Activated CD4-positive, alpha-beta T cell treated with anti-CD3 and anti-CD28 coated beads, Interleukin-2, amount 10 ng/mL, durations not matched to agents 7 days and 5 days (primary cell): ENCODE data around the gene ABCC9. TPM values are rescaled to one million over a fixed set of nuclear protein-coding genes. Genes with fewer than 3 reads are reported as not detected.

Experiments used
- CTCF ChIA-PET: fragments of 350-600 bp; sonication (Branson Sonifier 250); formaldehyde crosslinking; loops from one replicate; lab custom pipeline; 2021; ENCODE audit warnings: antibody characterized with exemption; lab: Charles Lee
- POLR2A ChIA-PET: fragments of 350-600 bp; sonication (Branson Sonifier 250); formaldehyde crosslinking; loops from one replicate; lab custom pipeline; 2021; ENCODE audit warnings: antibody characterized with exemption; lab: Charles Lee
- DNase-seq: peaks from one replicate; pipeline ENCODE4 v3.0.0-alpha.2; 2020
- H3K27ac Mint-ChIP-seq: one replicate; pipeline ENCODE4 v1.8.0; 2021; ENCODE audit warnings: mild to moderate bottlenecking, moderate library complexity, mixed read lengths
- H3K27me3 Mint-ChIP-seq: one replicate; pipeline ENCODE4 v1.8.0; 2021; ENCODE audit warnings: mixed read lengths
- H3K36me3 Mint-ChIP-seq: one replicate; pipeline ENCODE4 v1.8.0; 2021; ENCODE audit warnings: low read depth, mixed read lengths
- H3K4me1 Mint-ChIP-seq: one replicate; pipeline ENCODE4 v1.8.0; 2021; ENCODE audit warnings: mixed read lengths
- H3K4me3 Mint-ChIP-seq: one replicate; pipeline ENCODE4 v1.8.0; 2021; ENCODE audit warnings: mild to moderate bottlenecking, moderate library complexity, mixed read lengths
- H3K9me3 Mint-ChIP-seq: one replicate; pipeline ENCODE4 v1.8.0; 2021; ENCODE audit warnings: mixed read lengths
- total RNA-seq, 2 experiments: library from RNA; stranded (reverse); gene quantifications; one replicate each; pipeline ENCODE4 v1.2.3, GENCODE V29; 2021

The ABCC9 gene
- total RNA-seq: not detected

- peaks cover 65% of the 10 kb centered on the region for H3K27me3 Mint-ChIP-seq
- peak within 1 kb of the TSS; percentile 54 for H3K4me3 Mint-ChIP-seq
- ChIA-PET POLR2A (interaction anchor here (0.7 kb wide), 1 partner anchor 32 kb away, joined by 3 read pairs; no protein-coding TSS in a partner anchor), CTCF (no interaction called here)
- no peaks in the 10 kb centered on the region for H3K36me3 Mint-ChIP-seq
- H3K27ac Mint-ChIP-seq: no peak within 1 kb of the TSS
- H3K4me1 Mint-ChIP-seq: peaks cover 16% of the 10 kb centered on the region
- peak; percentile 16 for DNase-seq
- H3K9me3 Mint-ChIP-seq: no peaks in the 10 kb centered on the region
These were observed at the start of gene ABCC9 for GRCh38 chr12:21940549-21941505. Gene ABCC9, minus strand, starts transcription at chr12:21941426. Its CDS starts 4,752 bp downstream, at chr12:21936674.

- ChIA-PET CTCF (interaction anchor here (1.5 to 1.8 kb wide), 2 partner anchors 9 to 10 kb away, joined by 5 read pairs; no protein-coding TSS in a partner anchor), POLR2A (no interaction called here)
- Mint-ChIP-seq H3K4me1 (peaks cover 9% of the 10 kb centered on the region), H3K4me3 (no peak overlapping the region), H3K27me3 (peaks cover 6% of the 10 kb centered on the region), H3K27ac (no peak overlapping the region), H3K9me3 (no peaks in the 10 kb centered on the region), H3K36me3 (no peaks in the 10 kb centered on the region)
- DNase-seq: no peak
These were observed 48.7 kb upstream of the ABCC9 start for GRCh38 chr12:21989819-21990412.

GRCh38 chr12:21988619-21989018 lies 47.4 kb upstream of the ABCC9 start:
- Mint-ChIP-seq H3K9me3 (no peaks in the 10 kb centered on the region), H3K27ac (no peak overlapping the region), H3K4me3 (no peak overlapping the region), H3K27me3 (peaks cover 6% of the 10 kb centered on the region), H3K4me1 (peaks cover 9% of the 10 kb centered on the region), H3K36me3 (no peaks in the 10 kb centered on the region)
- CTCF ChIA-PET: interaction anchor here (1.5 kb wide), 1 partner anchor 9 kb away, joined by 5 read pairs; no protein-coding TSS in a partner anchor
- DNase-seq: no peak
- POLR2A ChIA-PET: no interaction called here

- no peak for DNase-seq
- POLR2A ChIA-PET: no interaction called here
- no peaks in the 10 kb centered on the region for H3K9me3 Mint-ChIP-seq
- H3K36me3 Mint-ChIP-seq: no peaks in the 10 kb centered on the region
- CTCF ChIA-PET: no interaction called here
- H3K4me3 Mint-ChIP-seq: no peak overlapping the region
- H3K4me1 Mint-ChIP-seq: peaks cover 3% of the 10 kb centered on the region
- H3K27me3 Mint-ChIP-seq: peaks cover 6% of the 10 kb centered on the region
- H3K27ac Mint-ChIP-seq: no peak overlapping the region
These were observed 46.5 kb upstream of the ABCC9 start for GRCh38 chr12:21987755-21988154.

- no peaks in the 10 kb centered on the region for H3K9me3 Mint-ChIP-seq
- H3K27ac Mint-ChIP-seq: no peak overlapping the region
- no peaks in the 10 kb centered on the region for H3K36me3 Mint-ChIP-seq
- ChIA-PET POLR2A (no interaction called here), CTCF (no interaction called here)
- no peaks in the 10 kb centered on the region for H3K4me1 Mint-ChIP-seq
- H3K27me3 Mint-ChIP-seq: peaks cover 8% of the 10 kb centered on the region
- H3K4me3 Mint-ChIP-seq: no peak overlapping the region
- DNase-seq: no peak
These were observed 43.9 kb upstream of the ABCC9 start for GRCh38 chr12:21985155-21985554.

- Mint-ChIP-seq H3K27ac (no peak overlapping the region), H3K4me3 (no peak overlapping the region), H3K36me3 (no peaks in the 10 kb centered on the region), H3K27me3 (peaks cover 10% of the 10 kb centered on the region), H3K4me1 (peaks cover under 1% of the 10 kb centered on the region), H3K9me3 (no peaks in the 10 kb centered on the region)
- ChIA-PET CTCF (no interaction called here), POLR2A (no interaction called here)
- no peak for DNase-seq
These were observed 43.1 kb upstream of the ABCC9 start for GRCh38 chr12:21984375-21984774.

- ChIA-PET CTCF (no interaction called here), POLR2A (no interaction called here)
- Mint-ChIP-seq H3K4me1 (peaks cover 3% of the 10 kb centered on the region), H3K9me3 (no peaks in the 10 kb centered on the region), H3K27me3 (peaks cover 13% of the 10 kb centered on the region), H3K27ac (no peak overlapping the region), H3K4me3 (no peak overlapping the region), H3K36me3 (no peaks in the 10 kb centered on the region)
- DNase-seq: no peak
These were observed 41.9 kb upstream of the ABCC9 start for GRCh38 chr12:21983095-21983494.

GRCh38 chr12:21980544-21980943 lies 39.3 kb upstream of the ABCC9 start:
- H3K4me1 Mint-ChIP-seq: peaks cover 3% of the 10 kb centered on the region
- POLR2A ChIA-PET: no interaction called here
- DNase-seq: no peak
- no peaks in the 10 kb centered on the region for H3K9me3 Mint-ChIP-seq
- peaks cover 7% of the 10 kb centered on the region for H3K27me3 Mint-ChIP-seq
- no peak overlapping the region for H3K4me3 Mint-ChIP-seq
- CTCF ChIA-PET: interaction anchor here (1.2 kb wide), 1 partner anchor 10 kb away, joined by 5 read pairs; no protein-coding TSS in a partner anchor
- H3K27ac Mint-ChIP-seq: no peak overlapping the region
- no peaks in the 10 kb centered on the region for H3K36me3 Mint-ChIP-seq

GRCh38 chr12:21975293-21975692 lies 34.1 kb upstream of the ABCC9 start:
- H3K27me3 Mint-ChIP-seq: peaks cover 18% of the 10 kb centered on the region

GRCh38 chr12:21973221-21973620 lies 32.0 kb upstream of the ABCC9 start:
- Mint-ChIP-seq H3K9me3 (no peaks in the 10 kb centered on the region), H3K27ac (no peak overlapping the region), H3K36me3 (no peaks in the 10 kb centered on the region), H3K27me3 (peaks cover 11% of the 10 kb centered on the region), H3K4me1 (no peaks in the 10 kb centered on the region), H3K4me3 (no peak overlapping the region)
- DNase-seq: no peak
- ChIA-PET POLR2A (interaction anchor here (0.6 kb wide), 2 partner anchors 33 to 191 kb away, joined by 3 read pairs; no protein-coding TSS in a partner anchor), CTCF (interaction anchor here (1.6 kb wide), 1 partner anchor 216 kb away, joined by 3 read pairs; no protein-coding TSS in a partner anchor)

More at GRCh38 chr12:21975293-21975692, 34.1 kb upstream of the ABCC9 start:
- no peaks in the 10 kb centered on the region for H3K9me3 Mint-ChIP-seq
- no peaks in the 10 kb centered on the region for H3K36me3 Mint-ChIP-seq
- POLR2A ChIA-PET: no interaction called here
- H3K27ac Mint-ChIP-seq: no peak overlapping the region
- CTCF ChIA-PET: no interaction called here
- no peak for DNase-seq
- no peak overlapping the region for H3K4me3 Mint-ChIP-seq
- peaks cover 3% of the 10 kb centered on the region for H3K4me1 Mint-ChIP-seq

- ChIA-PET CTCF (no interaction called here), POLR2A (no interaction called here)
- Mint-ChIP-seq H3K4me3 (no peak overlapping the region), H3K4me1 (no peaks in the 10 kb centered on the region), H3K27me3 (peaks cover 11% of the 10 kb centered on the region), H3K36me3 (no peaks in the 10 kb centered on the region), H3K27ac (no peak overlapping the region), H3K9me3 (no peaks in the 10 kb centered on the region)
- DNase-seq: no peak
These were observed 30.8 kb upstream of the ABCC9 start for GRCh38 chr12:21972055-21972454.

- POLR2A ChIA-PET: no interaction called here
- H3K27me3 Mint-ChIP-seq: peaks cover 11% of the 10 kb centered on the region
- CTCF ChIA-PET: no interaction called here
These were observed 30.1 kb upstream of the ABCC9 start for GRCh38 chr12:21971344-21971743.

GRCh38 chr12:21962821-21963220 lies 21.6 kb upstream of the ABCC9 start:
- Mint-ChIP-seq H3K4me3 (no peak overlapping the region), H3K27ac (no peak overlapping the region), H3K4me1 (no peaks in the 10 kb centered on the region), H3K36me3 (no peaks in the 10 kb centered on the region), H3K27me3 (peaks cover 5% of the 10 kb centered on the region), H3K9me3 (no peaks in the 10 kb centered on the region)
- POLR2A ChIA-PET: no interaction called here
- no peak for DNase-seq
- CTCF ChIA-PET: no interaction called here

More at GRCh38 chr12:21971344-21971743, 30.1 kb upstream of the ABCC9 start:
- H3K9me3 Mint-ChIP-seq: no peaks in the 10 kb centered on the region
- no peak for DNase-seq
- H3K4me1 Mint-ChIP-seq: no peaks in the 10 kb centered on the region
- no peak overlapping the region for H3K27ac Mint-ChIP-seq
- H3K36me3 Mint-ChIP-seq: no peaks in the 10 kb centered on the region
- H3K4me3 Mint-ChIP-seq: no peak overlapping the region
